BJ (cell line): ENCODE measurements around the gene AOPEP. TPM values are rescaled to one million over a fixed set of nuclear protein-coding genes. Genes with fewer than 3 reads are reported as not detected.

Experiments used
- CTCF ChIA-PET: fragments of 350-600 bp; formaldehyde crosslinking; extraction: SDS; loops from one replicate; lab custom pipeline; 2021; ENCODE audit warnings: antibody characterized with exemption, inconsistent platforms; lab: Yijun Ruan, JAX
- POLR2A ChIA-PET: fragments of 300-600 bp; sonication (Branson Sonifier 250); formaldehyde crosslinking; extraction: SDS; loops from one replicate; lab custom pipeline; 2021; ENCODE audit warnings: antibody characterized with exemption; lab: Charles Lee
- DNase-seq: peaks from one replicate; pipeline ENCODE4 v3.0.0-alpha.2; 2011; ENCODE audit warnings: low read depth
- H3K27me3 ChIP-seq: 2 replicates; pipeline ENCODE4 v1.6.0; 2011; ENCODE audit warnings: low read length; ENCODE audit not compliant: control insufficient read depth, insufficient read depth
- H3K36me3 ChIP-seq: 2 replicates; pipeline ENCODE4 v1.5.1; 2011; ENCODE audit warnings: low read length; ENCODE audit not compliant: control insufficient read depth, insufficient read depth
- H3K4me3 ChIP-seq: 2 replicates; pipeline ENCODE4 v1.5.1; 2011; ENCODE audit warnings: low read depth, mild to moderate bottlenecking, control low read depth, low read length
- CTCF ChIP-seq: IDR thresholded peaks from 2 replicates; pipeline ENCODE4 v1.5.1; 2011; ENCODE audit warnings: low read depth, mild to moderate bottlenecking, control low read depth, inconsistent platforms, low read length, moderate library complexity; ENCODE audit not compliant: insufficient read depth
- polyA plus RNA-seq: library from polyadenylated mRNA; depleted of rRNA; stranded (reverse); fragments of >200 nt; gene quantifications from 2 replicates; pipeline ENCODE4 v1.2.3, GENCODE V29; 2011

The AOPEP gene
- polyA plus RNA-seq, 1 experiment, result 52.1 TPM

GRCh38 chr9:95060916-95061315 is 334.4 kb downstream of the AOPEP start:
- CTCF ChIA-PET, result no interaction called here
- Histone ChIP-seq H3K36me3 (peaks cover 23% of the 10 kb centered on the region), H3K4me3 (no peak overlapping the region), H3K27me3 (no peaks in the 10 kb centered on the region)
- DNase-seq, result no peak
- POLR2A ChIA-PET, result no interaction called here
- no peak for TF ChIP-seq CTCF

GRCh38 chr9:95061916-95062595 is 335.6 kb downstream of the AOPEP start:
- CTCF ChIA-PET, result interaction anchor here (1.8 kb wide), 1 partner anchor 381 kb away, joined by 6 read pairs; no protein-coding TSS in a partner anchor
- no peaks in the 10 kb centered on the region for H3K27me3 ChIP-seq
- no peak for TF ChIP-seq CTCF
- H3K4me3 ChIP-seq, result no peak overlapping the region
- peaks cover 28% of the 10 kb centered on the region for H3K36me3 ChIP-seq
- DNase-seq, result no peak
- POLR2A ChIA-PET, result no interaction called here

GRCh38 chr9:95062596-95063065 is 336.1 kb downstream of the AOPEP start:
- H3K4me3 ChIP-seq, result no peak overlapping the region
- no peak for TF ChIP-seq CTCF
- H3K36me3 ChIP-seq, result peaks cover 31% of the 10 kb centered on the region
- DNase-seq, result no peak
- H3K27me3 ChIP-seq, result no peaks in the 10 kb centered on the region
- CTCF ChIA-PET, result interaction anchor here (1.8 kb wide), 1 partner anchor 382 kb away, joined by 6 read pairs; no protein-coding TSS in a partner anchor
- POLR2A ChIA-PET, result no interaction called here

- DNase-seq, result no peak
- CTCF ChIA-PET, result interaction anchor here (0.9 to 1.8 kb wide), 3 partner anchors 12 to 382 kb away, joined by 3 to 6 read pairs (median 3); no protein-coding TSS in a partner anchor
- POLR2A ChIA-PET, result no interaction called here
- no peak for TF ChIP-seq CTCF
- H3K4me3 ChIP-seq, result no peak overlapping the region
- peaks cover 31% of the 10 kb centered on the region for H3K36me3 ChIP-seq
- H3K27me3 ChIP-seq, result no peaks in the 10 kb centered on the region
These were observed 336.8 kb downstream of the AOPEP start for GRCh38 chr9:95063300-95063699.

GRCh38 chr9:95065224-95065623 is 338.7 kb downstream of the AOPEP start:
- POLR2A ChIA-PET, result no interaction called here

More at GRCh38 chr9:95065224-95065623, 338.7 kb downstream of the AOPEP start:
- CTCF ChIA-PET, result interaction anchor here (1.0 to 1.8 kb wide), 3 partner anchors 60 to 384 kb away, joined by 3 to 4 read pairs (median 3); no protein-coding TSS in a partner anchor
- Histone ChIP-seq H3K27me3 (no peaks in the 10 kb centered on the region), H3K4me3 (no peak overlapping the region), H3K36me3 (peaks cover 35% of the 10 kb centered on the region)
- TF ChIP-seq CTCF, result no peak
- DNase-seq, result no peak
